HT1080 (cell line): ENCODE measurements around the gene GNG13. TPM values are rescaled to one million over a fixed set of nuclear protein-coding genes. Genes with fewer than 3 reads are reported as not detected.
"Not testable (repeated sequence)": the region's sequence is repeated elsewhere in the genome, so short reads cannot be mapped to it uniquely, and the experiment has no call there.

Source experiments
- DNase-seq: peaks from one replicate; pipeline ENCODE4 v3.0.0-alpha.2; 2015; ENCODE audit warnings: low read depth
- polyA plus RNA-seq, 2 experiments: library from polyadenylated mRNA; depleted of rRNA; stranded (reverse); fragments of >200 nt; gene quantifications; 2 replicates each; pipeline ENCODE4 v1.2.3, GENCODE V29; 2015
- total RNA-seq: library from RNA; depleted of rRNA; stranded (reverse); fragments of >200 nt; shearing (Covaris generic); gene quantifications from 2 replicates; pipeline ENCODE4 v1.2.3, GENCODE V29; 2014; rRNA removed

GNG13 gene
- total RNA-seq: not detected in 2 replicates
- not detected in 2 replicates for polyA plus RNA-seq (2015; cell fraction: cytosol; rRNA removed)
- not detected in 2 replicates for polyA plus RNA-seq (2015; cell fraction: nucleus; rRNA removed)

GRCh38 chr16:799948-800833, at the start of gene GNG13:
Gene GNG13 (minus strand): TSS chr16:800734. CDS start chr16:799077, 1,657 bp downstream.
- DNase-seq: no peak

GRCh38 chr16:848510-849253, 48.1 kb upstream of the GNG13 start:
- DNase-seq: no peak

GRCh38 chr16:847681-848445, 47.3 kb upstream of the GNG13 start:
- DNase-seq: no peak

- no peak for DNase-seq
Observed at GRCh38 chr16:847151-847550, 46.6 kb upstream of the GNG13 start.

GRCh38 chr16:845351-845745, 44.8 kb upstream of the GNG13 start:
- no peak for DNase-seq

- no peak for DNase-seq
Observed at GRCh38 chr16:844638-845350, 44.3 kb upstream of the GNG13 start.

GRCh38 chr16:843771-844170, 43.2 kb upstream of the GNG13 start:
- no peak for DNase-seq

GRCh38 chr16:842711-843560, 42.4 kb upstream of the GNG13 start:
- no peak for DNase-seq

- DNase-seq: peak; percentile 38
Observed at GRCh38 chr16:842061-842476, 41.5 kb upstream of the GNG13 start.

- no peak for DNase-seq
Observed at GRCh38 chr16:841455-842060, 41.0 kb upstream of the GNG13 start.

- no peak for DNase-seq
Observed at GRCh38 chr16:840561-841454, 40.3 kb upstream of the GNG13 start.

- no peak for DNase-seq
Observed at GRCh38 chr16:839643-840408, 39.3 kb upstream of the GNG13 start.

- DNase-seq: no peak
Observed at GRCh38 chr16:838741-839140, 38.2 kb upstream of the GNG13 start.

- not testable (repeated sequence) for DNase-seq
Observed at GRCh38 chr16:836822-837221, 36.3 kb upstream of the GNG13 start.

- no peak for DNase-seq
Observed at GRCh38 chr16:836221-836620, 35.7 kb upstream of the GNG13 start.

GRCh38 chr16:835373-835772, 34.8 kb upstream of the GNG13 start:
- DNase-seq: no peak

GRCh38 chr16:833411-833810, 32.9 kb upstream of the GNG13 start:
- DNase-seq: no peak
